NCI-H1436 (cell line): ENCODE measurements around the gene CFAP20.
"Not testable (repeated sequence)": the region's sequence is repeated elsewhere in the genome, so short reads cannot be mapped to it uniquely, and the experiment has no call there.

Experiments used
- DNase-seq: peaks from one replicate; lab custom pipeline; 2025; lab: John Stamatoyannopoulos, UW

The CFAP20 gene

GRCh38 chr16:58096249-58096648 lies 32.9 kb downstream of the CFAP20 start:
- no peak for DNase-seq

- not testable (repeated sequence) for DNase-seq
Observed at GRCh38 chr16:58095575-58095960, 33.6 kb downstream of the CFAP20 start.

GRCh38 chr16:58094791-58095574 lies 34.2 kb downstream of the CFAP20 start:
- no peak for DNase-seq

GRCh38 chr16:58094026-58094425 lies 35.2 kb downstream of the CFAP20 start:
- DNase-seq, result no peak

GRCh38 chr16:58090396-58090795 lies 38.8 kb downstream of the CFAP20 start:
- not testable (repeated sequence) for DNase-seq

- no peak for DNase-seq
Observed at GRCh38 chr16:58088091-58088490, 41.1 kb downstream of the CFAP20 start.

GRCh38 chr16:58087209-58087913 lies 41.8 kb downstream of the CFAP20 start:
- DNase-seq, result no peak

- DNase-seq, result peak; percentile 86
Observed at GRCh38 chr16:58086381-58087208, 42.6 kb downstream of the CFAP20 start.

GRCh38 chr16:58085584-58086251 lies 43.5 kb downstream of the CFAP20 start:
- no peak for DNase-seq

- DNase-seq, result no peak
Observed at GRCh38 chr16:58085171-58085570, 44.0 kb downstream of the CFAP20 start.

- DNase-seq, result no peak
Observed at GRCh38 chr16:58084635-58085034, 44.5 kb downstream of the CFAP20 start.

GRCh38 chr16:58082381-58082780 lies 46.8 kb downstream of the CFAP20 start:
- DNase-seq, result no peak

GRCh38 chr16:58080657-58081056 lies 48.5 kb downstream of the CFAP20 start:
- DNase-seq, result not testable (repeated sequence)

- DNase-seq, result no peak
Observed at GRCh38 chr16:58077796-58078195, 51.4 kb downstream of the CFAP20 start.

GRCh38 chr16:58076514-58076913 lies 52.7 kb downstream of the CFAP20 start:
- DNase-seq, result no peak

GRCh38 chr16:58074657-58075056 lies 54.5 kb downstream of the CFAP20 start:
- DNase-seq, result no peak

- not testable (repeated sequence) for DNase-seq
Observed at GRCh38 chr16:58073086-58073485, 56.1 kb downstream of the CFAP20 start.

GRCh38 chr16:58072134-58072533 lies 57.0 kb downstream of the CFAP20 start:
- not testable (repeated sequence) for DNase-seq

- DNase-seq, result no peak
Observed at GRCh38 chr16:58070585-58070984, 58.6 kb downstream of the CFAP20 start.
